Activated CD8-positive, alpha-beta memory T cell treated with anti-CD3 and anti-CD28 coated beads, Interleukin-2, amount 50 U/mL, for 24 hours (primary cell): Measurements from ENCODE around the gene C6orf120.

Experiments
- DNase-seq: peaks from one replicate; pipeline ENCODE4 v3.0.0-alpha.2; 2020; ENCODE audit errors: extremely low read depth

C6orf120 gene

GRCh38 chr6:169701954-169702839 is at the start of gene C6orf120, which contains the start of gene WDR27:
C6orf120 (plus strand) TSS chr6:169702126; CDS start chr6:169702460, 334 bp downstream.
WDR27 (minus strand) TSS chr6:169702029; CDS start chr6:169689005, 13,024 bp downstream.
- DNase-seq = peak; percentile 95

- no peak for DNase-seq
Measured at GRCh38 chr6:169652896-169653295, 49.0 kb upstream of the C6orf120 start.

GRCh38 chr6:169653691-169654090 is 48.2 kb upstream of the C6orf120 start:
- no peak for DNase-seq

GRCh38 chr6:169654598-169655391 is 47.1 kb upstream of the C6orf120 start:
- DNase-seq = no peak

GRCh38 chr6:169656546-169657283 is 45.2 kb upstream of the C6orf120 start:
- DNase-seq = no peak

- DNase-seq = no peak
Measured at GRCh38 chr6:169657284-169657610, 44.7 kb upstream of the C6orf120 start.

- DNase-seq = no peak
Measured at GRCh38 chr6:169659820-169660610, 41.9 kb upstream of the C6orf120 start.

GRCh38 chr6:169660751-169661390 is 41.1 kb upstream of the C6orf120 start:
- DNase-seq = no peak

GRCh38 chr6:169661391-169661756 is 40.6 kb upstream of the C6orf120 start:
- DNase-seq = no peak

- DNase-seq = no peak
Measured at GRCh38 chr6:169663468-169663867, 38.5 kb upstream of the C6orf120 start.

GRCh38 chr6:169664227-169664626 is 37.7 kb upstream of the C6orf120 start:
- no peak for DNase-seq

- DNase-seq = no peak
Measured at GRCh38 chr6:169665289-169665688, 36.6 kb upstream of the C6orf120 start.

GRCh38 chr6:169666441-169666840 is 35.5 kb upstream of the C6orf120 start:
- DNase-seq = no peak

- DNase-seq = no peak
Measured at GRCh38 chr6:169667716-169668115, 34.2 kb upstream of the C6orf120 start.

GRCh38 chr6:169668203-169668847 is 33.6 kb upstream of the C6orf120 start:
- no peak for DNase-seq

GRCh38 chr6:169669147-169669546 is 32.8 kb upstream of the C6orf120 start:
- DNase-seq = no peak

- no peak for DNase-seq
Measured at GRCh38 chr6:169669889-169670288, 32.0 kb upstream of the C6orf120 start.

GRCh38 chr6:169671563-169671962 is 30.4 kb upstream of the C6orf120 start:
- DNase-seq = no peak

- no peak for DNase-seq
Measured at GRCh38 chr6:169675011-169675410, 26.9 kb upstream of the C6orf120 start.

GRCh38 chr6:169677096-169677495 is 24.8 kb upstream of the C6orf120 start:
- DNase-seq = no peak
